GM18907 (cell line): Measurements from ENCODE around the gene TPX2.
A peak's percentile ranks its signal among the peaks of the same experiment; 100 is the strongest.

Experiments used
- ATAC-seq: cut with Tn5 transposase; IDR thresholded peaks from one replicate; pipeline ENCODE4 v1.9.1; 2021; ENCODE audit warnings: mild to moderate bottlenecking, moderate library complexity; ENCODE audit not compliant: unreplicated experiment

The TPX2 gene

DNA sequence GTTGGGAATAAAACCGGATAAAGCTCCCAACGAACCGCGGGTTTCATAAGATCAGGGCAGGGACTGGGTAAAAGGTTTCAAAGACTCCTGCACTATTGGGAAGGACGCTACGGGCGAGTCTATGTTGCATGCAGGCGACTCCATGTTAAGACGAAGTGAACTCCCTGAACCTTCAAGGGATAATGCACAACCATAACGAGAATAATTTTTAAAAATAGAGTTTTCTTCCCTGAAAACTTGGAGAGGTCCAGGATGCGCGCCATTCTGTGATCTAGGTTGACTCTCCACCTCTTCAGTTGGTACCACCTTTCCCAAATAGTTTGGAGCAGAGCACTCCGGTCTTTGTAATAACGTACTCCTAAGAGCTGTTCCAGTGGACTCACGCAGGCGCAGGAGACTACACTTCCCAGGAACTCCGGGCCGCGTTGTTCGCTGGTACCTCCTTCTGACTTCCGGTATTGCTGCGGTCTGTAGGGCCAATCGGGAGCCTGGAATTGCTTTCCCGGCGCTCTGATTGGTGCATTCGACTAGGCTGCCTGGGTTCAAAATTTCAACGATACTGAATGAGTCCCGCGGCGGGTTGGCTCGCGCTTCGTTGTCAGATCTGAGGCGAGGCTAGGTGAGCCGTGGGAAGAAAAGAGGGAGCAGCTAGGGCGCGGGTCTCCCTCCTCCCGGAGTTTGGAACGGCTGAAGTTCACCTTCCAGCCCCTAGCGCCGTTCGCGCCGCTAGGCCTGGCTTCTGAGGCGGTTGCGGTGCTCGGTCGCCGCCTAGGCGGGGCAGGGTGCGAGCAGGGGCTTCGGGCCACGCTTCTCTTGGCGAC, at the start of gene TPX2:
Gene TPX2, plus strand, starts transcription at position 562 of the 821 bp plus-strand sequence. CDS start 18,187 bp downstream, outside the sequence.
- ATAC-seq, result peak; percentile 94

DNA sequence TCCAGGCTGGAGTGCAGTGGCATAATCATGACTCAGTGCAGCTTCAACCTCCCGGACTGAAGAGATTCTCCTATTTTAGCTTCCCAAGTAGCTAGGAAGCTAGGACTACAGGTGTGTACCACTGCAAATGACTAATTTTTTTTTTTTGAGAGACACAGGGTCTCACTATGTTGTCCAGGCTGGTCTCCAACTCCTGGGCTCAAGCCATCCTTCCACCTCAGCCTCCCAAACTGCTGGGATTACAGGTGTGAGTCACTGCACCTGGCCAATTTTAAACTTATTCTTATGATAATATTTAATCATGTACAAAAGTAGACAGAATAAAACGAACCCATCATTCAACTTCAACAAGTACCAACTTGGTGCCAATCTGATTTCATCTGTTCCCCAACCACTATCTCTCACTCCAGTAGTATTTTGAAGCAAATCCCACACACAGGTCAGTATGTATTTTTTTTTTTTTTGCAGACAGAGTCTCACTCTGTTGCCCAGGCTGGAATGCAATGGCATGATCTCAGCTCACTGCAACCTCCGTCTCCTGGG, 48.9 kb upstream of the TPX2 start:
- no peak for ATAC-seq

DNA sequence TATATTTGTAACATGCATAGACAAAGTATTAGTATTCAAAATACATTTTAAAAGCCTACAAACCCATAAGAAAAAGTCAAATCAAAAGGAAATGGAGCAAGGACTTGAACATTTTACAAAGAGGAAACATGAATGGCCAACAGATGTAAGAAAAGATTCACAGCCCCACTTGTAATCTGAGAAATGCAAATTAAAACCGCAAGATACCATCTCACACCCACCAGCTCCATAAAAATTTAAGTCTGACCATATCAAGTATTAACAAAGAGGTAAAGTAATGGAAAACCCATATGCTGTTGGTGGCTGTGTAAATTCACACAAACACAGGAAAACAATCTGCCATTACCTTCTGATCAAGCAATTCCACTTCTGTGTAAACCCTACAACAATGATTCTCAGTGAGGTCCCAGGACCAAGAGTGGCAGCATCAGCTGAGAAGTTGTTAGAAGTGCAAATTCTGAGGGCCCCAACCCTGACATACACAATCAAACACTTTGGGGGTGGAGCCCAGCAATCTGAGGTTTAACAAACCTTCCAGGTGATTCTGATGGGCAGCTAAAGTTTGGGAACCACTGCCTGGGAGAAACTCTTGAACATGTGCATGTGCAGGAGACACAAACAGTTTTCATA, 47.3 kb upstream of the TPX2 start:
- ATAC-seq, result peak; percentile 60

- ATAC-seq, result no peak
These were observed 45.7 kb upstream of the TPX2 start for GRCh38 chr20:31693402-31693801.

DNA sequence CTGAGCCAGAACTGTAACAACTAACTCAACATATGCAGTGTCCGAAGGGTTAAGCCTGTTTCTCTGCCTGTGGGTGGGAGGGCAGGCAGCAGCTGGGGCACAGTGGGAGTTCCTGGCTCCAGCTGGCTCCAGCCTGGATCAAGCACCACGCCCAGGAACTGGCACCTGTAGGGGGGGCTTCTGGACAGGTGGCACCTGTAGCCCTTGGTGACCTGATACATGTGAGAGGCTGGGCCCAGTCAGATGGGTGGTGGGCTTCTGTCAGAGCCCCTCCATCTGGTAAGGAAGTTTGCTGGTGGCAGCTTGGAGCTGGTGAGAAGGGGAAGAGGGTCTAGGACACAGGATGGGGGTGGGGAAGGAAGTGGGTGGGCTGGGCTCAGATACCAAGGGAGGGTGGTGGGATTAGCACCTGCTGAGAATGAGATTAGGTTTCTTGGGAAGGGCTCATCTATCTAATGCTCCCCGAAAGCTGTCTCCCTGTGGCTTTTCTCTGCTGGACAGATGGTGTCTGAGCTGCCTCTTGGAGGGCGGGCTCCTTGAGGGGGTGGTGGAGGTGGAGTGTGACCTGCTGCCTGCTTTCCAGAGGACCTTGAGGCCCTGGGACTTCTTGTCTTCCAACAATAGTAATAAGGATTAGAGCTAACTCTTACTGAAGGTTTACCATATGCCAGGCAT, 45.0 kb upstream of the TPX2 start:
- no peak for ATAC-seq

DNA sequence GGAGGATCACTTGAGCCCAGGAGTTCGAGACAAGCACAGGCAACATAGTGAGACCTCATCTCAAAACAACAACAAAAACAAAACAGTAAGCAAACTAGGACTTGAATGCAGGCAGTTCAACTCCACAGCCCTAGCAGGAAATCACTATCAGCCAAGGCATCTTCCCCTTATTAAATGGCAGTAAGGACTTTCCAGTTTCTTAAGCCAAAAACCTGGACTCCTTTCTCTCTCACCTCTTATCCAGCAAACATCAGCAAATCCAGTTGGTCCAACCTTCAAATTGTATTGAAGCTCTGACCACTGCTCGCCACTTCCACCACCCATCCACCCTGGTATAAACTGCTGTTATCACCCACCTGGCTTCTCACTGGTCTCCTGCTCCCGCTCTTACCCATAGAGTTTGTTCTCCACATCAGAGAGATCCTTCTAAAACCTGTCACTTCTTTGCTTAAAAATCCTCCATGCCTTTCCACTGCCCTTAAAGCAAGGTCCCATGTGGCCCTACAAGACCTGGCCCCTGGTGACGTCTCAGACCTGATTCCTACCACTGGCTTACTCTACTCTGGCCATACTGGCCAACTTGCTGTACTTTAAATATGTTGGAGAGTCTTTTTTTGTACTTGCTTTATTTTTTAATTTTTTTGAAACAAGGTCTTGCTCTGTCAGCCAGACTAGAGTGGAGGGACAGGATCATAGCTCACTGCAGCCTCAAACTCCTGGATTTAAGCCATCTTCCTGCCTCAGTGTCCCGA, 44.1 kb upstream of the TPX2 start:
- no peak for ATAC-seq

GRCh38 chr20:31695849-31696804, 43.0 kb upstream of the TPX2 start:
- no peak for ATAC-seq

DNA sequence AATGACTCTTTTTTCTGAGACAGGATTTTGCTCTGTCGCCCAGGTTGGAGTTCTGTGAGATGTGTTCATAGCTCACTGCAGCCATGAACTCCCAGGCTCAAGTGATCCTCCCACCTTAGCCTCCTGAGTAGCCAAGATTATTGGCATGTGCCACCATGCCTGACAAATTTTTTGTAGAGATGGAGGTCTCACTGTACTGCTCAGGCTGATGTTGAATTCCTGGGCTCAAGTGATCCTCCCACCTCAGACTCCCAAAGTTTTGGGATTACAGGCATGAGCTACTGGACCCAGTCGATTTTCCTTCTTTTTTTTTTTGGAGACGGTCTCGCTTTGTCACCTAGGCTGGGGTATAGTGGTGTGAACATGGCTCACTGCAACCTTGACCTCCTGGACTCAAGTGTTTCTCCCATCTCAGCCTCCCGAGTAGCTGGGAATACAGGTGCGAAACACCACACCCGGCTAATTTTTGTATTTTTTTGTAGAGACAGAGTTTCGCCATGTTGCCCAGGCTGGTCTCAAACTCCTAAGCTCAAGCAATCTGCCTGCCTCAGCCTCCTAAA, 40.8 kb upstream of the TPX2 start:
- no peak for ATAC-seq

GRCh38 chr20:31698803-31699718, 40.0 kb upstream of the TPX2 start:
- peak; percentile 95 for ATAC-seq

- no peak for ATAC-seq
These were observed 39.0 kb upstream of the TPX2 start for GRCh38 chr20:31699801-31700728.

- ATAC-seq, result no peak
These were observed 38.3 kb upstream of the TPX2 start for GRCh38 chr20:31700747-31701146.

DNA sequence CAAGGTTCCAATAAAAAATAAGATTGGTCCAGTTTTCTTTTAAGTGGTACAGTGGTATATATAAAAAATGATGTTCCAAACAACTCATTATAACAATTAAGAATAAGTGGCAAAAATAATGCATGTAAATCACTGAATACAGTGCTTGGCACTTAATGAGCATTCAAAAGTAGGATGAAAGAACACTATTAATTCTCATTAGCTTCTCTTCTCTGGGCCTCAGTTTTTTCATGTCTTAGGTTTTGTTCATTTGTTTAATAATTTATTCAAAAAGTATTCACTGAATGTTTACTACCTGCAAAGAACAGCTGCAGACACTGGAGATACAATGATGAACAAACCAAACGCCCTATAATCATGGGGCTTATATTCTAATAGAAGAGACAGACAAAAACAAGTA, 37.5 kb upstream of the TPX2 start:
- no peak for ATAC-seq

DNA sequence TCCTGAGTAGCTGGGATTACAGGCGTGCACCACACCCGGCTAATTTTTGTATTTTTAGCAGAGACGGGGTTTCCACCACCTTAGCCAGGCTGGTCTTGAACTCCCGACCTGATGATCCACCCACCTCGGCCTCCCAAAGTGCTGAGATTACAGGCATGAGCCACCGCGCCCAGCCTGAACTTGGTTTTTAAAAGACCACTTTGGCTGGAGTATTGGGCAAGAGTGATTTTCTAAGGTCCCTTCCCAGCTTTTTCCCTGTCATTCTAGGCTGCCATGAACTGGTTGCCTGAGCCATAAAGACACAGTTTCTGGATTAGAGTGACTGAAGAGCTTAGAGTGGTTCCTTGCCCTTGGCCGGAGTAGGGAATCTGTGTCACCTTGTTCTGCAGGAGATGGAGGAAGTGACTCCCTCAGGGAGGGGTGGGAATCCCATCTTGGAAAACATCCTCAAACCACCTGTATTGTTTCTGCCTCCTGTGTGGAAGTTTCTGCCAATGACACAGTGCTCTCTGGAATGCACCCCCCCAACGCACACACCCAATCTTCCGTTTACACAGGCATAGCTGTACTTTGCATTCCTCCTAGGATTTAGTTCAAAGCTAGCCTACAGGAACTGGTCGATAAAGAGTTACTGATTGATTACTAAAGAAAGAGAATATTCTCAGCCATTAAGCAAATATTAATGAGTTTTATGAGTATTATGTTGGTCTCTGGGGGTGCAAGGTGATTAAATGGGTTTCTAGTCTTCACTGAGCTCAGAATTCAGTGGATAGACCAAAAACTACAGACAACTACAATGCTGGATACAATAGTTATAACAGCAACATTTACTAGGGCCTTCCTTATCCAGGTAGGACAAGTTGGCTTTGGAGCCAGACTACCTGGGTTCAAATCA, 34.6 kb upstream of the TPX2 start:
- no peak for ATAC-seq

DNA sequence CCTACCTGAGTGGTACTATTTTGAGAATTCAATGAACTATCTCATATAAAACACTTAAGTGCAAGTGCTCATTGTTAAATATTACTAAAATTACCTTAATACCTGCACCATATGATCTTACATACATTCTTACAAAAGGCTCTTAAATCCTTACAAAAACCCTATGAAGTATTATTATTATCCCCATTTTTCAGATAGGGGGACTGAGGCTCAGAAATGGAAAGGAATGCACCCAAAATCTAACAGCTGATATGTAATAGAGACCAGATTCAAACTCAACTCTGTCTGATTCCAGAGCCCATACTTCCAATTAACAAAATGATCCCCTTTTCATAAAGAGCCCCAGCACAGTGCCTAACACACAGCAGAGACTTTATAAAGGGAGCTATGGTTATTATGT, 33.9 kb upstream of the TPX2 start:
- no peak for ATAC-seq

DNA sequence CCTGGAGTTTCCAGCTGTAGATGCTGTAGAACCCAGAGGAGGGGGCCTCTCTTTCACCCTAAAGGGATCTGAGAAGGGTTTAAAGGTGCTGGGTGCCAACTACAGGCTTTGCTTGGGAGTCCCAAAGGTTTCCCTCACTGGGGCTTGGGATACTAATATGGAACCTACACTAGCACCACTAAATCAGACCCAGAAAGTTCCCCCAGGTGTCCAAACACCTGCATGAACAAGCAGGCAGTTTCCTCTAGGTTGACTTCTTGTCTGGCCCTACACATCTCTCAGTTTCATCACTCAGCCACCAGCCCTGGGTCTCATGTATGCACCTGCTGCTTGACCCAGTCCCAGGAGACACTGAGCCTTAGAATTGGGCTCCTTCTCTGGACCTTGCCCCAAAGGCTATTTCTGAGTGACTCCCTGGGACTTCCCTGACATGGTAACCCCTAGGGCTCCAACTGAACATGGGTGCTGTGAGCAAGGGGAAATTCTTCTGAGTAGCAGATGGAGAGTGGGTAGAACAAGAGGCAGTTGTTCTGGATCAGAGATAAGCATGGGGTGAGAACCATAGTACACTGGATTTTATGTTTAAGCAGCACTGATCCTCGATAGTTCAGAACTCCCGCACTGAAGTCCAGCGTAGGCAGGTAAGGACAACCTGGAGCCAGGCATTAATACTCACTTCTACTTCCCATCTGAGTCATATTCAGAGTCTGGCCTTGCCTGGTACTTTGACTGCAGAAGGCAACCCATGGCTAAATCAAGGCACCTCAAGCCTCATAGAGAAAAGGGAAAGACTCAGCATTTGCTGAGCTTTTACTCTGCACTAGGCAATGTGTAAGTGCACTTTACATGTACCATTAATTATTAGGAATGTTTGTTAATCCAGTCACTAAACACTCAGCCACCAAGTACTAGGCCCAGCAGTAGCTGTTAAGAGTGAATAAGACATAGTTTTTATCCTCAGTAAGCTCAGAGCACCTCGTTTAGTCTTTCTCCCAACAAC, 33.2 kb upstream of the TPX2 start:
- peak; percentile 94 for ATAC-seq
